Adipose tissue (tissue), 3 donors: ENCODE results near the gene ALKBH5. TPM values are rescaled to one million over a fixed set of nuclear protein-coding genes. Genes with fewer than 3 reads are reported as not detected.
A peak's percentile ranks its signal among the peaks of the same experiment; 100 is the strongest.

ENCODE experiments used
- H3K27ac ChIP-seq: one replicate; pipeline ENCODE4 v1.5.1; 2013; ENCODE audit warnings: low read depth, low read length
- WGBS, 3 donors: extraction: QIAGEN DNeasy Blood & Tissue Kit; methylation state at CpG; one replicate each; pipeline ENCODE4 v1.1.7; 2013; 5-methylcytosine and 5-hydroxymethylcytosine counted together
- polyA plus RNA-seq, 3 donors: library from polyadenylated mRNA; stranded (reverse); fragments of 200-250 nt; gene quantifications; one replicate each; pipeline ENCODE4 v1.2.3, GENCODE V29; 2013
- donor health status: healthy with polysubstance abuse.
- donor health status: Bipolar disorder and iron deficiency.
- donor health status: healthy.

Gene ALKBH5
- polyA plus RNA-seq, 3 donors, result 21.3 to 50.7 (median 24.4) TPM

DNA sequence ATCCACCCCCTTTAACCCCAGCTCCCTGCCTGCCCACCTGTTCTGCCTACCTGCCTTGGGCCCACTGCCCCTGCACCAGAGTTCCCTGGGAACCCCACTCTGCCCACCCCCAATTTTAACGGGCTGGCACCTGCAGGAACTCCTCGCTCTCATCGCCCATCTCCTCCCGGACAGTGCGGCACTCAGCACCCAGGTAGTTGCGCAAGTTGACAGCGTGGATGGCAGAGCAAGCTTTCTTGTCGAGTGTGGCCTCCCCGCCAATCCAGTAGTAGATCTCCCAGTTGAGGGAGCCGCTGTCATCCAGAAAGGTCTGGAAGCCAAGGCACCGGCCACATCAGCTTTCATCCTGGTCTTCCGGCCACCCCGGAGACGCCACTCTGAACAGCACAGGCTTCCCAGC lies 67.1 kb downstream of the ALKBH5 start:
- 93 to 95% (median 94%) methylated on average over 14 of the region's 14 CpGs for WGBS, 3 donors
- no peak overlapping the region for H3K27ac ChIP-seq

DNA sequence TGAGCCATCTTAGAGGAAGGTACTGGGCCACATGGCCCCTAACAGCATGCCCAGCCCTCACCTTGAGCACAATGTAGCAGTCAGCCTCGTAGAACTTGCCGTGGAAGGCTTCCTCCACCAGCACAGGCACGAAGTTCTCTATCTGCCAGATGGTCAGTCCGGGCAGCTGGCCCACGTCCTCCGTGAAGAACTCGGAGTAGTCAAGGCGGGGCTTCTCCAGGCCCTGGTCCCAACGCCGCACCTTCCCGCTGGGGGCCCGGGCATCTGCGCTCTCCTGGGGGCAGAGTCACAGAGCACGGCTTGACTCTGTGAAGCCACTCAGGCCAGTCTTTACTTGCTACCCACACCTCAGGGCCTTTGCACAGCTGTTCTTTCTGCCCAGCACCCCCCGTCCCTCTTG lies 67.6 kb downstream of the ALKBH5 start:
- no peak overlapping the region for H3K27ac ChIP-seq
- WGBS, 3 donors, result 81 to 85% (median 81%) methylated on average over 15 of the region's 15 CpGs

DNA sequence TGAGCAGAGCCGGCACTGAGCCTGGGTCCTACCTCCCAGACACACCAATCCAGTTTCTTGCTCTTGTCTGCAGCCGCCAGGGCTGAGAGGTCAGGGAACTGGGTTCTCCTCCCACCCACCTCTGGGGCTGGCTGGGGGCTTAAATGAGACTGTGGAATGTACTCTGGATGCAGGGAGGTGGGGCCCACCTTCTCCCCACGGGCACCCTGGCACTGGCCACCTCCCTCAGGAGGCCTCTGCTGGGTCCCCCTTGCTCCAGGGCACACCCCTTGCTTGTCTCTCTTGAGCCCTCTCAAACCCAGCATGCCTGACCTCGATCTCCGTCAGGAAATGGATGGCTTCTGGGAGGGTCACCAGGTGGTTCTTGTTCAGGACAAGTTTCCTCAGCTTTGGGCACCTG lies 68.5 kb downstream of the ALKBH5 start:
- WGBS, 3 donors, result 81 to 86% (median 82%) methylated on average over 5 of the region's 5 CpGs
- H3K27ac ChIP-seq, result no peak overlapping the region

DNA sequence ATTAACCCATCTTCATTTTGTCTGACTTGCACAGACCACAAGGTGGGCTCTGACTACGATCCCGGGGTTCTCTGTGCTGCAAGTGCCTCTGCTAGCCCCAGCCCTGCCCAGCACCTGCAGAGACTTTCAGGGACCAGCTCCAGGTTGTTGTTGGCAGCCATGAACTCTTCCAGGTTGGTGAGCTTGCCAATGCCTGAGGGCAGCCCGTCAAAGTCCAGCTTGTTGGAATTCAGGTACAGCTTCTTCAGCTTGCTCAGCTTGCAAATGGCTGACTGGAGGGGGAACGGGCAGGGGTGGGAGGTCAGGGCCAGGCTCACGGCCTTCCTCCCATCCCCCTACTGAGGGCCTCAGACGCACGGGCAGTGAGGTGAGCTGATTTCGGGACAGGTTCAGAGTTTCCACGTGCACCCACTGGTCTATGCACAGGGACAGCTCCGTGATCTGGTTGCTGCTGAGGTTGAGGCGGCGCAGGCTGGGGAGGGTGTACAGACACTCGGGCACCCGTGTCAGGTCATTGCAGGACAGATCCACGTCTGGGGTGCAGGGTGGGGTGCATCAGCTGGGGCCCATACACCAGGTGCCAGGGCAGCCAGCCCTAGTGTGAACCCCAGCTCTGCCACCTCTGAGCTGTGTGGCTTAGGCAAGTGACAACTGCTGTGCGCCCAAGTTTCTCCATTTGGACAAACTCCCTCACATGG lies 69.7 kb downstream of the ALKBH5 start:
- WGBS, 3 donors, result 85 to 89% (median 88%) methylated on average over 16 of the region's 16 CpGs
- no peak overlapping the region for H3K27ac ChIP-seq

DNA sequence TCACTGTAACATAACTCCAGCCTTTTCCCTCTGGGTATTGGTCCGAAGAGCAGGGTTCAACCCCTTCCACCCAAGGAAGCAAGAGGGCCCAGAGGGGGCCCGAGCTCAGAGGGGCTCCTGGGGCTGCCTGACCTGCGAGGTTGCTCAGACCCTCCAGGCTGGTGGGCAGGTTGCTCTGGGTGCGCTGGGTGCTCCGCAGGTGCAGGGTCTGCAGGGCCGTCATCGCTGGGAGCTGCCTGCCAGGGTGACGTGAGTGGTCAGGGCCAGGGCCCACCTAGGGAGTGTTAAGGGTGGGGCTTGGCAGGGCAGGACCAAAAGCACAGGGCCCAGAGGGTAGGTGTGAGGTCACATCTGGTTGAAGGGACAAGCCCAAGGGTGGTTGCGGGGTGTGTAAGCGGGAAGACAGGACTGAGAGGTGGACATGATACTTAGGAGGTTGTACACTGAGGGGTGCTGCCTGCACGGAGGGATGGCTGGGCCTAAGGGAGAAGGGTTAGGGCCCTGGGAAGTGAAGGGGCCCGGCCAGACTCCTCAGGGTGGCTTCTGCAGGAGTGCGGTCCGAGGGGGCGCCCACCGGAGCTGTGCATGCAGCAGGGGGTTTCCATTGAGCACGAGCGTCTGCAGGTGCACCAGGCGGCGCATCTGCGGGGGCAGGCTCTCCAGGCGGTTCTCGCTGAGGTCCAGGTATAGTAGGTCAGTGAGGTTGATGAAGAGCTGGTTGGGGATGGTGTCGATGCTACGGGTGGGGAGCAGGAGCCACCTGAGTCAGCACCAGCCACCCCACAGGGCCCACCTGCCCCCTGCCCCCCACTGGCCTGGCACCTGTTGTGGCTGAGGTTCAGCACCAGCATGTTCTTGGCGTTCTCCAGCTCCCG lies 70.6 kb downstream of the ALKBH5 start:
- WGBS, 3 donors, result 91 to 94% (median 92%) methylated on average over 24 to 27 of the region's 27 CpGs
- no peak overlapping the region for H3K27ac ChIP-seq

DNA sequence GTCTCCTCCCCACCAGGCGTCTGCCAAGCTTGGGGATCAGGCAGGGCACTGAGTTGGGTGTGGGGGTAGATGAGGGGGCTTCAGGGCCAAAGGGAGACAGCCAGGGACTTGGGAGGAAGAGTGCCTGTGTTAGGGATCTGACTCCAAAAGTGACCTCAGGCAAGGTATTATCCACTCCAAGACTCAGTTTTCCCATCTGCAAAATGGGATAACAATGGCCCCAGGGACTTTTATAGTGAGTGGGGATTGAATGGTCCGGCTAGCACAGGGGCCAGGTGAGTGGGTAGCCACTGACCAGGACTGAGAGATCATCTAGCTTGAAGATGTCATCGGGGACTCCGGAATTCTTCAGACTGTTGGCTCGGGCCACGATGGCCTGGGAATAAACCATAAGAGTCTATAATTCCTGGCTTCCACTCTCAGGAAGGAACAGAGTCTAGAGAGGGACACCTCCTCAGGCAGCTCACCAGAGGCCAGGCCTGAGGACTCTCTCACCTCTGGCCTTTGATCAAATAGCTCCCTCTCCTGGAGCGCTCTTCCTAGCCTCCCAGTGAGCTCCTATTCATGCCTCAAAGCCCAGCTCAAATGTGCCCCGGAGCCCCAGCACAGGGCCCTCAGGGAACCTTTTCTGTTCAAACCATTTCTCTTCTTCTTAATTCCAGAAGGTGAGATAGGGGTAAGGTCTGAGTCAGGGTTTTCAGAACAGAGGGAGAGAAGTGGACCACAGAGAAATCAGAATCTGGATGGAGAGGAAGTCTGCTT lies 71.4 kb downstream of the ALKBH5 start:
- 95 to 98% (median 97%) methylated on average over 8 of the region's 8 CpGs for WGBS, 3 donors

DNA sequence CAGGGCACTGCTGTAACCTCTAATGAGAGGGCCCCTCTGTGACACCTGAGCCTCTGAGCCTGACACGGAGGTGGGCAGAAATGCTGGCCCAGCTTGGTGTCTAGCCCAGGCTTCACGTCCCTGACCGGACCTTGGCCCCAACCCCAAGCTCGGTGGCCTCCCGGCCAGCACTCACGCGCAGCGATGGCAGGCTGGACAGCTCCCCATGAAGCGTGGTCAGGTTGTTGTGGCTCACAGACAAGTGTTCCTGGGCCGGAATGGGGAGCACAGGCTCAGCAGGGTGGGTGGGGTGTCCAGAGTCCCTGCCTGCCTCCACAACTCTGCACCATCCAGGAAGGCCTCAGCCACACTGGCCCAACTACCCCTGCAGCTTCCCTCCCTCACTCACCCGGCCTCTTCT lies 72.7 kb downstream of the ALKBH5 start:
- no peak overlapping the region for H3K27ac ChIP-seq
- 67 to 85% (median 77%) methylated on average over 11 of the region's 11 CpGs for WGBS, 3 donors

More for the DNA sequence above, 71.4 kb downstream of the ALKBH5 start:
- H3K27ac ChIP-seq, result no peak overlapping the region

DNA sequence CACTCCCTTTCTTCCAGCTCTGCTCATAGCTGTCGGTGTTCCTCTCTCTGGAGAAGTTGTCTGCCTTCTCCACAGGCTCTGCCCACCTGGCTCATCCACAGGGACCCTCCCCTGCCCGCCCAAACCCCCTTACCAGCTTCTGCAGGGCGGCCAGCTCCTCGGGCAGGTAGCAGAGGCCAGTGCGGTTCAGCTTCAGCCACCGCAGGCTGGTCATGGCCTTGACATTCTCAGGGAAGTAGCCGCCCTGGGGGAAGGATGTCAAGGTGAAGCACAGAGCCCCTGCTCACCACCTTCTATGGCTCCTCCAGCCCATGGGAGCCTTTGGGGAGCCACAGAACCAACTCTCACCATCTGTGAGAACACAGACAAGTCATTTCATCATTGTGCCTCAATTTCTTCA lies 73.1 kb downstream of the ALKBH5 start:
- no peak overlapping the region for H3K27ac ChIP-seq
- WGBS, 3 donors, result 53 to 87% (median 86%) methylated on average over 7 of the region's 7 CpGs

DNA sequence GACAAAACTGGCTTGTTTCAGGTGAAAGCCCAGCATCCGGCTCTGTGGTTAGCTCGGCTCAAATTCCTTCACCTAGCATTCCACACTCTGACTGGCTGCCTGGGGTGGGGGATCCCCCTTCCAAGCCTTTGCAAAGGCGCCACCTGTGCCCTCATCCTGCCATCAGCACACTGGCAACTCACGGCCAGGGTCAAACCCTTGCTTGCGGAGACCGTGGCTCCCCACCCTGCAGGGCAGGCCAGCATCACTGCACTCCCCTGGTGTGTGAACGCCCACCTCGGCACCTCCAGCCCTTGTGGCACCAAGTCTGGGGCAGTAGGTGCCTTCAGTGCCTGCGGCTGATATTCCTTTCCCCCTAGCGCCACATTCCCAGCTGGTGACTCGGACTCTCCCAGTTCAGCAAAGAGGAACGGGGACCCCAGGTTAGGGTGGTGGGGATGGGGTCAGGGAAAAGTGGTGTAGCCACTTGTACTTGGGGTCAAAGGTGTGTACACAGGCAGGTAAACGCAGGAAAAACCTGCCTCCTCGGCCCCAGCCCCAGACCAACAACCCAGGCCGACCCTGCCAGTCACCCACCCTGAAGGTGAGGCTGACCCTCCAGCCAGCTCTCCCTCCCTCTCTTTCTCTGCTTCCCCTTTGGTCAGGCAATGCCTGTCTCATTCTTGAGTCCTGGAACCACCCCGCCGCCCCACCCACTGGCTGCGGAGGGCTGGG lies 73.8 kb downstream of the ALKBH5 start:
- peak overlapping the region; percentile 45 for H3K27ac ChIP-seq
- WGBS, 3 donors, result 13 to 31% (median 24%) methylated on average over 18 of the region's 18 CpGs

DNA sequence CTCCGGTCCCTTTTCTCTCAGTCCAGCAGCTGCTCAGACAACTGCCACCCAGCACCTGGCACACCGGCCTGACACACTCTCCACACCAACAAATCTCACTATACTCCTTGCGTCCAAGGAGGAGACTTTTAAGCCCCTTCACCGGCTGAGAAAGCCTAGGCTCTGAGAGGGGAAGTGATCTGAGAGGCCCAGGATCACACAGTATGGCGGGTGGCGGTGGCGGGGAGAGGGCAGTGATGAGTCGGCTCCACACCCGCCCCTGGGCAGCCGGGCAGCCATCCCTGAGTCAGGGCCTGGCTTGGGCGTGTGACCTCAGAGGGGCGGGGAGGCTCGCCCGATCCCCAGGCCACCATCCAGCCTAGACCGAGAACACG lies 74.3 kb downstream of the ALKBH5 start:
- peak overlapping the region; percentile 45 for H3K27ac ChIP-seq
- 0 to 1% (median 0%) methylated on average over 13 to 16 of the region's 16 CpGs for WGBS, 3 donors

DNA sequence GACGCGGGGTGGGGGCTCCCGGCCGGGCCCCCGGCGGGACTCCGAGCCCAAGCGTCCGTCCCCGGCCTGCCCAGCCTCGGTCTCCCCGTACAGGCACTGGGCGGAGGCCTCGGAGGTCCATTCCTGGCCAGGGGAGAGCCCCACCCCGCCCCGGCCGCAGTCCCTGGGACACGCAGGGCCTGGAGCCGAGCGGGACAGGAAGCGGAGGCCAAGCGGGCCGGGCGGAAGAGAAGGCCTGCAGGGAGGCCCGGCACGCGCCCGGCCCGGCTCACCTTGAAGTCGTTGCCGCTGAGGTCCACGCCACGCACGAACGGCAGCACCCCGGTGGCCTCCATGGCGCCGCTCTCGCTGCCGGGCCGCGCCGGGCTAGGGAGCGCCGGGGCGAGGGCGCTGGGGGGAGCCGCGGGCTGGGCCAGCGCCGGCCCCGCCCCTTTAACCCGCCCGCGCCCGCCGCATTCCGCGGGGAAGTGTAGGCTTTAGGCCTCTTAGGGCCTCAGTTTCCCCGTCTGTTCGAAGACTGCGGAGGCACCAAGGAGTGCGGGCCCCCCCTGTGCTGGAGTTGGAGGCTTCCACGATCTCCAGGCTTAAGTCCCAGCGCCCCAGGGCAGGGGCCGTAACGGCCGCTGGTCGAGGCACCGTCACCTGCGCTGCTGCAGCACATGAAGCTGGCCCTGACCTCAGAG lies 74.9 kb downstream of the ALKBH5 start, which contains the start of gene FLII:
Gene FLII (minus strand): TSS at position 383 of the 683 bp plus-strand sequence. CDS start 48 bp downstream, at position 335.
- peak within 1 kb of the TSS; percentile 45 for H3K27ac ChIP-seq
- 1 to 2% (median 1%) methylated on average over 60 to 71 of the region's 71 CpGs for WGBS, 3 donors

Other genes with a start within 250 kb of the ALKBH5 start
- 10 to 100 TPM; 14.0 to 24.8 (median 16.3) TPM for gene TOM1L2, start 211.4 kb upstream of the ALKBH5 start, polyA plus RNA-seq
- 1 to 10 TPM in 2 of 3 donors, under 1 TPM in 1; 0.43 to 3.1 (median 1.9) TPM for gene DRC3, start 211.0 kb upstream of the ALKBH5 start, polyA plus RNA-seq
- 10 to 100 TPM in 2 of 3 donors, 1 to 10 TPM in 1; 8.8 to 16.5 (median 15.0) TPM for gene ATPAF2, start 144.7 kb upstream of the ALKBH5 start, polyA plus RNA-seq
- 1 to 10 TPM; 4.8 to 7.9 (median 5.9) TPM for gene GID4, start 144.4 kb upstream of the ALKBH5 start, polyA plus RNA-seq
- 10 to 100 TPM; 21.8 to 39.3 (median 30.8) TPM for gene DRG2, start 95.9 kb upstream of the ALKBH5 start, polyA plus RNA-seq
- under 1 TPM; 0.45 to 0.86 (median 0.68) TPM for gene MYO15A, start 75.1 kb upstream of the ALKBH5 start, polyA plus RNA-seq
- 10 to 100 TPM in 1 of 3 donors, 1 to 10 TPM in 2; 5.0 to 13.4 (median 7.9) TPM for gene LLGL1, start 41.8 kb downstream of the ALKBH5 start, polyA plus RNA-seq
- 100 to 1,000 TPM; 189 to 228 (median 200) TPM for gene FLII, start 74.9 kb downstream of the ALKBH5 start, polyA plus RNA-seq
- gene MIEF2, start 76.8 kb downstream of the ALKBH5 start, polyA plus RNA-seq, result 1 to 10 TPM; 2.2 to 8.5 (median 3.0) TPM
- gene TOP3A, start 131.2 kb downstream of the ALKBH5 start, polyA plus RNA-seq, result 10 to 100 TPM in 2 of 3 donors, 1 to 10 TPM in 1; 6.5 to 16.6 (median 12.5) TPM
- gene SMCR8, start 131.5 kb downstream of the ALKBH5 start, polyA plus RNA-seq, result 1 to 10 TPM; 3.6 to 5.1 (median 3.8) TPM
- 100 to 1,000 TPM in 1 of 3 donors, 10 to 100 TPM in 2; 13.7 to 168 (median 58.8) TPM for gene SHMT1, start 179.7 kb downstream of the ALKBH5 start, polyA plus RNA-seq
- gene EVPLL, start 193.9 kb downstream of the ALKBH5 start, polyA plus RNA-seq, result 1 to 10 TPM in 1 of 3 donors, not detected in 2; 1.6 TPM